GM23338 (cell line): ENCODE data around the gene DCT. TPM values are rescaled to one million over a fixed set of nuclear protein-coding genes. Genes with fewer than 3 reads are reported as not detected.

Source experiments
- ATAC-seq: fragments of 200-7000 bp; cut with Tn5 transposase; 3 replicates; pipeline ENCODE4 v1.9.1; 2020
- DNase-seq: peaks from one replicate; pipeline ENCODE4 v3.0.0-alpha.2; 2015; ENCODE audit warnings: low spot score
- H2AFZ ChIP-seq: fragments of 200-600 bp; sonication (generic); 2 replicates; pipeline ENCODE4 v1.8.0; 2016; ENCODE audit warnings: antibody characterized with exemption, mild to moderate bottlenecking, moderate library complexity
- H3F3A ChIP-seq: fragments of 200-600 bp; sonication (generic); replicated peaks from 2 replicates; pipeline ENCODE4 v1.8.0; 2017; ENCODE audit warnings: antibody characterized with exemption, mixed run types, low read depth
- H3K27ac ChIP-seq: fragments of 200-600 bp; sonication (generic); 2 replicates; pipeline ENCODE4 v1.6.1; 2016; ENCODE audit warnings: low read depth
- H3K27me3 ChIP-seq: fragments of 200-600 bp; sonication (generic); 2 replicates; pipeline ENCODE4 v1.8.0; 2016; ENCODE audit warnings: mild to moderate bottlenecking, mixed run types, moderate library complexity; ENCODE audit not compliant: insufficient read depth
- H3K36me3 ChIP-seq: fragments of 200-600 bp; sonication (generic); 2 replicates; pipeline ENCODE4 v1.8.0; 2016; ENCODE audit warnings: mild to moderate bottlenecking; ENCODE audit not compliant: insufficient read depth
- H3K4me1 ChIP-seq: fragments of 200-600 bp; sonication (generic); 2 replicates; pipeline ENCODE4 v1.8.0; 2016; ENCODE audit warnings: mild to moderate bottlenecking, moderate library complexity; ENCODE audit not compliant: insufficient read depth
- H3K4me2 ChIP-seq: fragments of 200-600 bp; sonication (generic); 2 replicates; pipeline ENCODE4 v1.7.1; 2017; ENCODE audit warnings: mixed run types
- H3K4me3 ChIP-seq: fragments of 200-600 bp; sonication (generic); 2 replicates; pipeline ENCODE4 v1.6.1; 2016; ENCODE audit warnings: mixed run types
- H3K79me2 ChIP-seq: fragments of 200-600 bp; sonication (generic); replicated peaks from 2 replicates; pipeline ENCODE4 v1.8.0; 2017; ENCODE audit warnings: mild to moderate bottlenecking; ENCODE audit not compliant: insufficient read depth
- H3K9me2 ChIP-seq: fragments of 200-600 bp; sonication (generic); 2 replicates; pipeline ENCODE4 v1.8.0; 2017; ENCODE audit not compliant: insufficient read depth
- H4K20me1 ChIP-seq: fragments of 200-600 bp; sonication (generic); replicated peaks from 2 replicates; pipeline ENCODE4 v1.8.0; 2017; ENCODE audit warnings: mild to moderate bottlenecking; ENCODE audit not compliant: insufficient read depth
- H3K27ac Mint-ChIP-seq: 2 replicates; pipeline ENCODE4 v1.8.0; 2020; ENCODE audit warnings: inconsistent platforms, mild to moderate bottlenecking, moderate library complexity, mixed read lengths
- H3K27me3 Mint-ChIP-seq: 3 replicates; pipeline ENCODE4 v1.8.0; 2022; ENCODE audit warnings: low read depth, mild to moderate bottlenecking, moderate library complexity, mixed read lengths, inconsistent platforms; ENCODE audit not compliant: insufficient read depth, poor library complexity
- H3K36me3 Mint-ChIP-seq: 3 replicates; pipeline ENCODE4 v1.8.0; 2021; ENCODE audit warnings: low read depth, mild to moderate bottlenecking, inconsistent platforms, moderate library complexity, mixed read lengths
- H3K4me1 Mint-ChIP-seq: 3 replicates; pipeline ENCODE4 v1.8.0; 2020; ENCODE audit warnings: mild to moderate bottlenecking, inconsistent platforms, mixed read lengths
- H3K4me3 Mint-ChIP-seq: 3 replicates; pipeline ENCODE4 v1.8.0; 2021; ENCODE audit warnings: moderate library complexity, mild to moderate bottlenecking, inconsistent platforms, mixed read lengths
- H3K9me3 Mint-ChIP-seq: 3 replicates; pipeline ENCODE4 v1.8.0; 2020; ENCODE audit warnings: moderate library complexity, mild to moderate bottlenecking, inconsistent platforms, mixed read lengths
- EZH2phosphoT487 ChIP-seq: fragments of 200-600 bp; sonication (generic); IDR thresholded peaks from one replicate; pipeline ENCODE4 v1.8.1; 2018; ENCODE audit warnings: antibody characterized with exemption; ENCODE audit not compliant: unreplicated experiment
- JUNB ChIP-seq: IDR thresholded peaks from one replicate; pipeline ENCODE4 v1.6.1; 2016; ENCODE audit warnings: antibody characterized with exemption; ENCODE audit not compliant: unreplicated experiment
- NANOG ChIP-seq: IDR thresholded peaks from 2 replicates; pipeline ENCODE4 v1.6.1; 2016; ENCODE audit warnings: antibody characterized with exemption, borderline replicate concordance
- POLR2AphosphoS5 ChIP-seq: IDR thresholded peaks from 2 replicates; pipeline ENCODE4 v1.6.1; 2016; ENCODE audit warnings: antibody characterized with exemption, low read depth
- ZNF114 ChIP-seq: fragments of 250-450 bp; sonication (Bioruptor Pico); IDR thresholded peaks from 2 replicates; pipeline ENCODE4 v1.5.0; 2020; ENCODE audit warnings: mild to moderate bottlenecking, moderate library complexity
- polyA plus RNA-seq: library from polyadenylated mRNA; unstranded; fragments of >200 nt; fragmentation: Nextera tagmentation; extraction: Ambion mirVana; gene quantifications from 2 replicates; pipeline ENCODE4 v1.2.1, GENCODE V29; 2016
- total RNA-seq: library from RNA; depleted of rRNA; stranded (reverse); fragments of >200 nt; shearing (Covaris generic); gene quantifications from 2 replicates; pipeline ENCODE4 v1.2.3, GENCODE V29; 2014
- TF ChIP-seq, protein P1 (sequence below): fragments of 250-450 bp; sonication (Bioruptor Pico); IDR thresholded peaks from 2 replicates; pipeline ENCODE4 v1.5.0; 2020; ENCODE audit warnings: mild to moderate bottlenecking, moderate library complexity

Gene DCT
- total and polyA plus RNA-seq, 2 experiments from 2014 or later: 0.14 TPM; not detected in 1

DNA sequence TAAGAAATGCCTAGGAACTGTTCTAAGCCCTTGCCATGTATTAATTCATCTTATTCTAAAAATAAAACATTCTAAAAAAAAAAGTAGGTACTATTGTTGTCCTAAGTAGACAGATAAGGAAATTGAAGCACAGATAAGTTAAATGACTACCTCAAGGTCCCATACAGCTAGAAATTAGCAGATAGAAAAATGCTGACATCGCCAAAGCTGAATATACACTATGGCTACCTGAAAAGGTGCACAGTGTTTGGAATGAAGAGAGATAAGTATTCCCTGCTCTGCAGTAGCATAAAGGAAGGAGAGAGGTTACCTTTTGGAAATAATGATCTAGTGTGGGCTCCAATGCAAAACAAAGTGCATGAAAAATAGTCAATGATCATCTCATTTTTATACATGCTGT is 65.3 kb downstream of the DCT start (continued):
- TF ChIP-seq, protein P1, sequence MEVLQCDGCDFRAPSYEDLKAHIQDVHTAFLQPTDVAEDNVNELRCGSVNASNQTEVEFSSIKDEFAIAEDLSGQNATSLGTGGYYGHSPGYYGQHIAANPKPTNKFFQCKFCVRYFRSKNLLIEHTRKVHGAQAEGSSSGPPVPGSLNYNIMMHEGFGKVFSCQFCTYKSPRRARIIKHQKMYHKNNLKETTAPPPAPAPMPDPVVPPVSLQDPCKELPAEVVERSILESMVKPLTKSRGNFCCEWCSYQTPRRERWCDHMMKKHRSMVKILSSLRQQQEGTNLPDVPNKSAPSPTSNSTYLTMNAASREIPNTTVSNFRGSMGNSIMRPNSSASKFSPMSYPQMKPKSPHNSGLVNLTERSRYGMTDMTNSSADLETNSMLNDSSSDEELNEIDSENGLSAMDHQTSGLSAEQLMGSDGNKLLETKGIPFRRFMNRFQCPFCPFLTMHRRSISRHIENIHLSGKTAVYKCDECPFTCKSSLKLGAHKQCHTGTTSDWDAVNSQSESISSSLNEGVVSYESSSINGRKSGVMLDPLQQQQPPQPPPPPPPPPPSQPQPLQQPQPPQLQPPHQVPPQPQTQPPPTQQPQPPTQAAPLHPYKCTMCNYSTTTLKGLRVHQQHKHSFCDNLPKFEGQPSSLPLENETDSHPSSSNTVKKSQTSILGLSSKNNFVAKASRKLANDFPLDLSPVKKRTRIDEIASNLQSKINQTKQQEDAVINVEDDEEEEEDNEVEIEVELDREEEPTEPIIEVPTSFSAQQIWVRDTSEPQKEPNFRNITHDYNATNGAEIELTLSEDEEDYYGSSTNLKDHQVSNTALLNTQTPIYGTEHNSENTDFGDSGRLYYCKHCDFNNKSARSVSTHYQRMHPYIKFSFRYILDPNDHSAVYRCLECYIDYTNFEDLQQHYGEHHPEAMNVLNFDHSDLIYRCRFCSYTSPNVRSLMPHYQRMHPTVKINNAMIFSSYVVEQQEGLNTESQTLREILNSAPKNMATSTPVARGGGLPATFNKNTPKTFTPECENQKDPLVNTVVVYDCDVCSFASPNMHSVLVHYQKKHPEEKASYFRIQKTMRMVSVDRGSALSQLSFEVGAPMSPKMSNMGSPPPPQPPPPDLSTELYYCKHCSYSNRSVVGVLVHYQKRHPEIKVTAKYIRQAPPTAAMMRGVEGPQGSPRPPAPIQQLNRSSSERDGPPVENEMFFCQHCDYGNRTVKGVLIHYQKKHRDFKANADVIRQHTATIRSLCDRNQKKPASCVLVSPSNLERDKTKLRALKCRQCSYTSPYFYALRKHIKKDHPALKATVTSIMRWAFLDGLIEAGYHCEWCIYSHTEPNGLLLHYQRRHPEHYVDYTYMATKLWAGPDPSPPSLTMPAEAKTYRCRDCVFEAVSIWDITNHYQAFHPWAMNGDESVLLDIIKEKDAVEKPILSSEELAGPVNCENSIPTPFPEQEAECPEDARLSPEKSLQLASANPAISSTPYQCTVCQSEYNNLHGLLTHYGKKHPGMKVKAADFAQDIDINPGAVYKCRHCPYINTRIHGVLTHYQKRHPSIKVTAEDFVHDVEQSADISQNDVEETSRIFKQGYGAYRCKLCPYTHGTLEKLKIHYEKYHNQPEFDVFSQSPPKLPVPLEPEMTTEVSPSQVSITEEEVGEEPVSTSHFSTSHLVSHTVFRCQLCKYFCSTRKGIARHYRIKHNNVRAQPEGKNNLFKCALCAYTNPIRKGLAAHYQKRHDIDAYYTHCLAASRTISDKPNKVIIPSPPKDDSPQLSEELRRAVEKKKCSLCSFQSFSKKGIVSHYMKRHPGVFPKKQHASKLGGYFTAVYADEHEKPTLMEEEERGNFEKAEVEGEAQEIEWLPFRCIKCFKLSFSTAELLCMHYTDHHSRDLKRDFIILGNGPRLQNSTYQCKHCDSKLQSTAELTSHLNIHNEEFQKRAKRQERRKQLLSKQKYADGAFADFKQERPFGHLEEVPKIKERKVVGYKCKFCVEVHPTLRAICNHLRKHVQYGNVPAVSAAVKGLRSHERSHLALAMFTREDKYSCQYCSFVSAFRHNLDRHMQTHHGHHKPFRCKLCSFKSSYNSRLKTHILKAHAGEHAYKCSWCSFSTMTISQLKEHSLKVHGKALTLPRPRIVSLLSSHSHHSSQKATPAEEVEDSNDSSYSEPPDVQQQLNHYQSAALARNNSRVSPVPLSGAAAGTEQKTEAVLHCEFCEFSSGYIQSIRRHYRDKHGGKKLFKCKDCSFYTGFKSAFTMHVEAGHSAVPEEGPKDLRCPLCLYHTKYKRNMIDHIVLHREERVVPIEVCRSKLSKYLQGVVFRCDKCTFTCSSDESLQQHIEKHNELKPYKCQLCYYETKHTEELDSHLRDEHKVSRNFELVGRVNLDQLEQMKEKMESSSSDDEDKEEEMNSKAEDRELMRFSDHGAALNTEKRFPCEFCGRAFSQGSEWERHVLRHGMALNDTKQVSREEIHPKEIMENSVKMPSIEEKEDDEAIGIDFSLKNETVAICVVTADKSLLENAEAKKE (CRISPR knock-in tag): no peak
- no peak for TF ChIP-seq ZNF114 (CRISPR knock-in tag)
- no peak for TF ChIP-seq POLR2AphosphoS5
- no peak for TF ChIP-seq NANOG

- TF ChIP-seq NANOG (no peak), EZH2phosphoT487 (no peak), POLR2AphosphoS5 (no peak), ZNF114 (CRISPR knock-in tag) (no peak), JUNB (no peak)
- TF ChIP-seq, protein P1 (CRISPR knock-in tag): no peak
- Histone ChIP-seq H3K27ac (no peak overlapping the region), H2AFZ (no peak overlapping the region), H3K27me3 (no peaks in the 10 kb centered on the region), H3K4me1 (no peaks in the 10 kb centered on the region), H4K20me1 (no peaks in the 10 kb centered on the region), H3K9me2 (no peaks in the 10 kb centered on the region), H3F3A (no peaks in the 10 kb centered on the region), H3K4me3 (no peak overlapping the region), H3K4me2 (no peak overlapping the region), H3K36me3 (no peaks in the 10 kb centered on the region), H3K79me2 (no peaks in the 10 kb centered on the region)
- H3K27me3 Mint-ChIP-seq: no peaks in the 10 kb centered on the region
- ATAC-seq (no peak), DNase-seq (no peak)
- H3K9me3 Mint-ChIP-seq: peaks cover 7% of the 10 kb centered on the region; the same call in 1 of the 3 replicates
- peaks cover 4% of the 10 kb centered on the region; the same call in 2 of the 3 replicates for H3K4me1 Mint-ChIP-seq
- H3K27ac Mint-ChIP-seq: no peak overlapping the region
- no peaks in the 10 kb centered on the region; the same call in 2 of the 3 replicates for H3K36me3 Mint-ChIP-seq
- H3K4me3 Mint-ChIP-seq: no peak overlapping the region
Observed at GRCh38 chr13:94413598-94413944, 65.9 kb downstream of the DCT start.
